ENCODE data around the gene CHEK1.
"Not testable (repeated sequence)": the region's sequence is repeated elsewhere in the genome, so short reads cannot be mapped to it uniquely, and the experiment has no call there.

Gene CHEK1

GRCh38 chr11:125701858-125702621 is 77.1 kb downstream of the CHEK1 start:
- no peak for DNase-seq

- DNase-seq, result not testable (repeated sequence)
Measured at GRCh38 chr11:125704686-125705085, 79.7 kb downstream of the CHEK1 start.

GRCh38 chr11:125720781-125721180 is 95.8 kb downstream of the CHEK1 start:
- no peak for DNase-seq

GRCh38 chr11:125724125-125724524 is 99.2 kb downstream of the CHEK1 start:
- DNase-seq, result no peak

Data from SHP77 treated with DMSO at 0.1 percent for 48 hours (cell line).